ENCODE results near the gene ZNF302.

DNA sequence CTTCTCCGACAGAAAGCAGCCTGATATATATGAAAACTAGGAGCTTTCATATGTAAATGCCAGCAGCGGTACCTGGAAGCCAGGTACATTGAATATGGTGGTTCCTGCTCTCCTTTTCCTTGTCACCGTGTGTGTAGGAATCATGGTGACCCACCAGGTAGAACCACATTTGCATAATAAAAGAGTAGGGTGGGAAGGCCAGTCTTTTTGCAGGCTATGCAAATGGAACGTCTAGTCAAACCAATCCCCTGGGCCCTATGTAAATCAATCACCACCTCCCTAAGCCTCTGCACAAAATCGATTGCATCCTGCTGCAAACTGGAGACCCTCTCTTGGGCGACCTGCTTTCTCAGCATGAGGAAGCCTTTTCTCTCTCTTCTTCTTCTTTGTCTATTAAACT is 34.4 kb downstream of the ZNF302 start:
- TF ChIP-seq, protein P1, sequence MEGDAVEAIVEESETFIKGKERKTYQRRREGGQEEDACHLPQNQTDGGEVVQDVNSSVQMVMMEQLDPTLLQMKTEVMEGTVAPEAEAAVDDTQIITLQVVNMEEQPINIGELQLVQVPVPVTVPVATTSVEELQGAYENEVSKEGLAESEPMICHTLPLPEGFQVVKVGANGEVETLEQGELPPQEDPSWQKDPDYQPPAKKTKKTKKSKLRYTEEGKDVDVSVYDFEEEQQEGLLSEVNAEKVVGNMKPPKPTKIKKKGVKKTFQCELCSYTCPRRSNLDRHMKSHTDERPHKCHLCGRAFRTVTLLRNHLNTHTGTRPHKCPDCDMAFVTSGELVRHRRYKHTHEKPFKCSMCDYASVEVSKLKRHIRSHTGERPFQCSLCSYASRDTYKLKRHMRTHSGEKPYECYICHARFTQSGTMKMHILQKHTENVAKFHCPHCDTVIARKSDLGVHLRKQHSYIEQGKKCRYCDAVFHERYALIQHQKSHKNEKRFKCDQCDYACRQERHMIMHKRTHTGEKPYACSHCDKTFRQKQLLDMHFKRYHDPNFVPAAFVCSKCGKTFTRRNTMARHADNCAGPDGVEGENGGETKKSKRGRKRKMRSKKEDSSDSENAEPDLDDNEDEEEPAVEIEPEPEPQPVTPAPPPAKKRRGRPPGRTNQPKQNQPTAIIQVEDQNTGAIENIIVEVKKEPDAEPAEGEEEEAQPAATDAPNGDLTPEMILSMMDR (IDR thresholded peaks at IDR 0.05 in 8 of 11, conservative IDR thresholded peaks at IDR 0.05 in 3 of 11), result no peak
- TF ChIP-seq POLR2A (IDR thresholded peaks at IDR 0.05), result no peak
